ENCODE measurements around the gene ALK. TPM values are rescaled to one million over a fixed set of nuclear protein-coding genes. Genes with fewer than 3 reads are reported as not detected.

Gene ALK
- total RNA-seq, 4 donors from 2014 or later = 0.88 to 1.3 (median 1.3) TPM; not detected in 1

- H3K27me3 ChIP-seq = no peaks in the 10 kb centered on the region
- H3K27ac ChIP-seq = no peak overlapping the region
- H3K4me3 ChIP-seq = no peak overlapping the region
- TF ChIP-seq CTCF (IDR thresholded peaks at IDR 0.05) (no peak), POLR2A (IDR thresholded peaks at IDR 0.05) (no peak)
- no peaks in the 10 kb centered on the region for H3K36me3 ChIP-seq
- no peaks in the 10 kb centered on the region for H3K9me3 ChIP-seq
- no peak for DNase-seq
- H3K4me1 ChIP-seq = no peaks in the 10 kb centered on the region
These were observed 433.3 kb downstream of the ALK start for GRCh38 chr2:29487967-29488555.

- no peak for DNase-seq
- no peak for TF ChIP-seq CTCF (IDR thresholded peaks at IDR 0.05)
These were observed 435.8 kb downstream of the ALK start for GRCh38 chr2:29485631-29486030.

GRCh38 chr2:29485117-29485516 lies 436.3 kb downstream of the ALK start:
- Histone ChIP-seq H3K4me1 (no peaks in the 10 kb centered on the region), H3K36me3 (no peaks in the 10 kb centered on the region), H3K27ac (no peak overlapping the region), H3K4me3 (no peak overlapping the region), H3K9me3 (no peaks in the 10 kb centered on the region), H3K27me3 (no peaks in the 10 kb centered on the region)
- no peak for DNase-seq
- TF ChIP-seq CTCF (IDR thresholded peaks at IDR 0.05) = no peak
- no peak for TF ChIP-seq POLR2A (IDR thresholded peaks at IDR 0.05)

More at GRCh38 chr2:29485631-29486030, 435.8 kb downstream of the ALK start:
- no peaks in the 10 kb centered on the region for H3K36me3 ChIP-seq
- no peaks in the 10 kb centered on the region for H3K4me1 ChIP-seq
- H3K27ac ChIP-seq = no peak overlapping the region
- H3K4me3 ChIP-seq = no peak overlapping the region
- H3K9me3 ChIP-seq = no peaks in the 10 kb centered on the region
- H3K27me3 ChIP-seq = no peaks in the 10 kb centered on the region

GRCh38 chr2:29482867-29483266 lies 438.5 kb downstream of the ALK start:
- no peaks in the 10 kb centered on the region for H3K9me3 ChIP-seq
- no peak overlapping the region for H3K27ac ChIP-seq
- H3K36me3 ChIP-seq = no peaks in the 10 kb centered on the region
- H3K4me3 ChIP-seq = no peak overlapping the region
- DNase-seq = no peak
- H3K4me1 ChIP-seq = no peaks in the 10 kb centered on the region
- H3K27me3 ChIP-seq = no peaks in the 10 kb centered on the region
- TF ChIP-seq POLR2A (IDR thresholded peaks at IDR 0.05) (no peak), CTCF (IDR thresholded peaks at IDR 0.05) (no peak)

GRCh38 chr2:29482348-29482747 lies 439.0 kb downstream of the ALK start:
- no peaks in the 10 kb centered on the region for H3K36me3 ChIP-seq
- no peak for DNase-seq
- H3K4me3 ChIP-seq = no peak overlapping the region
- no peak overlapping the region for H3K27ac ChIP-seq
- H3K4me1 ChIP-seq = no peaks in the 10 kb centered on the region
- TF ChIP-seq CTCF (IDR thresholded peaks at IDR 0.05) = no peak
- no peak for TF ChIP-seq POLR2A (IDR thresholded peaks at IDR 0.05)
- no peaks in the 10 kb centered on the region for H3K27me3 ChIP-seq
- no peaks in the 10 kb centered on the region for H3K9me3 ChIP-seq

GRCh38 chr2:29481313-29481712 lies 440.1 kb downstream of the ALK start:
- Histone ChIP-seq H3K9me3 (no peaks in the 10 kb centered on the region), H3K36me3 (no peaks in the 10 kb centered on the region), H3K27ac (no peak overlapping the region), H3K4me1 (no peaks in the 10 kb centered on the region), H3K27me3 (no peaks in the 10 kb centered on the region), H3K4me3 (no peak overlapping the region)
- TF ChIP-seq POLR2A (IDR thresholded peaks at IDR 0.05) (no peak), CTCF (IDR thresholded peaks at IDR 0.05) (no peak)
- DNase-seq = no peak

Measured in Peyer's patch (tissue), 4 donors.